AG20443 (cell line): ENCODE measurements around the gene OR2H1.

Source experiments
- DNase-seq: peaks from one replicate; pipeline ENCODE4 v3.0.0; 2012; ENCODE audit warnings: low spot score, mixed read lengths

Gene OR2H1

DNA sequence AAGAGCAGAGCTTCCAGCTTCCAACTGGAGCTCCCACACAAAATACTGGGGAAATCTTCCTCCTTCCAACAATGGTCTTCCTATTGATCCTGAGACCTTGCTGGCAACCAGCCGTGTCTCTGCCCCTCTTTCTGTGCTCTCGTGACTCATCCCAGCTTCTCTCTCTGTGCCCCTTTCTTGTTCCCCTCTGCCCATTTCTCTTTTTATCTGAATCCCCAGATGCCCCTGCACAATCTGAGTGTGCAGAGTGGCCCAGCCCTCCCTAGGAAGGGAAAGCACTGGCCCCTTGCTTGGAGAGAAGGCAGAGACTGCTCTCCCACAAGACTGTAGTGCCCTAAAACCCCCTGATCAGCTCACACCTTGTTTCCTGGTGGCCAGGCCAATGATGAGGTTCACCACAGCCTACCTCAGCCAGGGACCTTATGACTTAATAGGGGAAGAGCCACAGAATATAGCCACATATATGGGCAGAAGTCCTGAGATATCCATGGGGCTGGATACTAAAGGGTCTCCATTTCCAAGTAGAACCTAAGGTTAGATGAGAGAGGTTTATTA, 53.9 kb downstream of the OR2H1 start:
- no peak for DNase-seq
